ENCODE results near the gene CRIM1. TPM values are rescaled to one million over a fixed set of nuclear protein-coding genes. Genes with fewer than 3 reads are reported as not detected.

Gene CRIM1
- total RNA-seq, 4 donors from 2014 or later = 93.2 to 194 (median 119) TPM

- TF ChIP-seq POLR2A (IDR thresholded peaks at IDR 0.05) (no peak), CTCF (IDR thresholded peaks at IDR 0.05 in 4 of 5, conservative IDR thresholded peaks at IDR 0.05 in 1 of 5) (no peak)
- H3K27me3 ChIP-seq = no peaks in the 10 kb centered on the region
- H3K9me3 ChIP-seq = no peaks in the 10 kb centered on the region
- in situ Hi-C loops (cut with MboI; ENCODE audit: low sequenced_read_pairs in 4 of 4) (no loop called here), intact Hi-C loops (cut with DNase I; ENCODE audit: low total_unique reads) (no loop called here)
- DNase-seq = no peak
- H3K4me1 ChIP-seq = peaks cover 73 to 80% of the 10 kb centered on the region in 2 donors
- H3K4me3 ChIP-seq = no peak overlapping the region
- no peak for ATAC-seq
- peaks cover 0 to 15% of the 10 kb centered on the region in 2 donors for H3K36me3 ChIP-seq
- peak overlapping the region; percentile 79 to 97 (median 84) for H3K27ac ChIP-seq
Measured at GRCh38 chr2:36587101-36587500, 231.5 kb downstream of the CRIM1 start.

DNA sequence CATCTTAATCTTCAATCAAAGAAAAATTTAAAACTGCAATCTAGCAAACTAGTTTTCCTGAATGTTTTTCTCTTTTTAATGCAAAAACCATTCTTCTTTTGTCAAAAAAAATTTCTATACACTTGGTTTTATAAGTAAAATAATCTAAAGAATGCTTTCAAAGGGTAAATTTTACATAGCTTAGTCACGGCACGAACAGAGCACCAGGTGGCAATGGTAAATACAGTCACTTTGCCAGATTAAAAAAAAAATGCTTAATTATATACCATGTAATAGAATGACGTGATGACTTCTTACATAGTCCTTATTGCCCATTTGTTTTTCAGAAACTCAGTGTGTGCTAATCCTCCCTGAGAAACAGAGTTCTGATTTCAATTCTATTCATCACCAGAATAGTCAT, 232.0 kb downstream of the CRIM1 start:
- in situ Hi-C loops (cut with MboI; ENCODE audit: low sequenced_read_pairs in 4 of 4) (no loop called here), intact Hi-C loops (cut with DNase I; ENCODE audit: low total_unique reads) (no loop called here)
- Histone ChIP-seq H3K4me3 (no peak overlapping the region), H3K27me3 (no peaks in the 10 kb centered on the region), H3K36me3 (peaks cover 0 to 15% of the 10 kb centered on the region in 2 donors), H3K9me3 (no peaks in the 10 kb centered on the region), H3K4me1 (peaks cover 69 to 76% of the 10 kb centered on the region in 2 donors), H3K27ac (peak overlapping the region; percentile 79 to 97 (median 84))
- TF ChIP-seq POLR2A (IDR thresholded peaks at IDR 0.05) (no peak), CTCF (IDR thresholded peaks at IDR 0.05 in 4 of 5, conservative IDR thresholded peaks at IDR 0.05 in 1 of 5) (no peak)
- ATAC-seq = peak in 1 of 2 donors; percentile 19
- DNase-seq = no peak

DNA sequence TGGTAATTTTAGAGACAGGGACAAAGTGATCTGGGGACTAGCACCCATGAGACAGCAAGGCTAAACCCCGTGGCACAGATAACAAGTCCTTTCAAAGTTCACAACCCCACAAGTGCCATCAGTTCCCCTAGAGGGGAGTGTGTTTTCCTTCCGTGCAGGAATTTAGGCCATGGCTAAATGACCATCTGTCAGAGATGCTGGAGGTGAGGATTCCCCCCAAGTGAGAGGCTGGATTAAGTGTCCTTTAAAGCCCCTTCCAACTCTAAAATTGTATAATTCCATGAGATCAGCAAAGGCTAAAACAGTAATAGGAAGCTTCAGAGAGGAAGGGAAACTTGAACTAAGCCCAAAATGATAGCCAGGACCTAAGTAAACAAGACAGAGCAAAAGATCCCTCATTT, 233.7 kb downstream of the CRIM1 start:
- intact Hi-C loops (cut with DNase I; ENCODE audit: low total_unique reads) = no loop called here
- Histone ChIP-seq H3K9me3 (no peaks in the 10 kb centered on the region), H3K27ac (peak overlapping the region; percentile 79 to 97 (median 84)), H3K4me1 (peaks cover 63 to 67% of the 10 kb centered on the region in 2 donors), H3K27me3 (no peaks in the 10 kb centered on the region), H3K36me3 (peaks cover 0 to 15% of the 10 kb centered on the region in 2 donors), H3K4me3 (peak overlapping the region in 1 of 4 donors; percentile 18)
- TF ChIP-seq CTCF (IDR thresholded peaks at IDR 0.05 in 4 of 5, conservative IDR thresholded peaks at IDR 0.05 in 1 of 5) (peak in 1 of 5 experiments; percentile 18), POLR2A (IDR thresholded peaks at IDR 0.05) (peak in 1 of 2 donors; percentile 56)
- peak; percentile 83 to 92 for ATAC-seq
- in situ Hi-C loops (cut with MboI; ENCODE audit: low sequenced_read_pairs in 4 of 4) = no loop called here
- peak; percentile 58 to 69 for DNase-seq

DNA sequence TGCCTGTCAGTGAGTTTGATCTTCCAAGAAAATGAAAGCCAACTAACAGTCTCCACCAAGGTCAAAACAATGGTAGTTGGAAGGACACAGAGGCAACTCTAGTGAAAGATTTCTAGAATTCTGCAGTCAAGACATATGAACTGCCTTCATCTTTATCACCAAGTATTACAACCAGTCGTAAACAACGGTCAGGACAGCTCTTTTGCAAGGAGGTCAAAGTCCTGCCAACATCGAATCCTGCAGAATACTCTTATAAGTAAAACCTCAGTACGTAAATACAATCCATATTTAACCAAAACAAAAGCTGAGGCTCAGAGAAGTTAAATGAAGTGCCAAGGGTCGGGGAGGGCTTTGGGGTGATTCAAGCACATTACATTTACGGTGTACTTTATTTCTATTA, 239.3 kb downstream of the CRIM1 start:
- H3K36me3 ChIP-seq = peaks cover 0 to 7% of the 10 kb centered on the region in 2 donors
- peak overlapping the region; percentile 55 to 97 (median 94) for H3K27ac ChIP-seq
- intact Hi-C loops (cut with DNase I; ENCODE audit: low total_unique reads) = loop anchor here (5.0 kb wide), 1 partner anchor 372 kb away; the partner anchor contains the start of gene STRN
- ATAC-seq = no peak
- H3K4me3 ChIP-seq = peak overlapping the region in 2 of 4 donors; percentile 35 to 89
- in situ Hi-C loops (cut with MboI; ENCODE audit: low sequenced_read_pairs in 4 of 4) = loop anchor here in 1 of 4 donors (10.0 kb wide), 1 partner anchor 60 kb away; no protein-coding TSS in a partner anchor
- DNase-seq = no peak
- no peaks in the 10 kb centered on the region for H3K9me3 ChIP-seq
- TF ChIP-seq POLR2A (IDR thresholded peaks at IDR 0.05) (no peak), CTCF (IDR thresholded peaks at IDR 0.05 in 4 of 5, conservative IDR thresholded peaks at IDR 0.05 in 1 of 5) (no peak)
- H3K4me1 ChIP-seq = peaks cover 49 to 55% of the 10 kb centered on the region in 2 donors
- H3K27me3 ChIP-seq = no peaks in the 10 kb centered on the region
